Measurements from ENCODE around the gene LCK.

- TF ChIP-seq, protein P1, sequence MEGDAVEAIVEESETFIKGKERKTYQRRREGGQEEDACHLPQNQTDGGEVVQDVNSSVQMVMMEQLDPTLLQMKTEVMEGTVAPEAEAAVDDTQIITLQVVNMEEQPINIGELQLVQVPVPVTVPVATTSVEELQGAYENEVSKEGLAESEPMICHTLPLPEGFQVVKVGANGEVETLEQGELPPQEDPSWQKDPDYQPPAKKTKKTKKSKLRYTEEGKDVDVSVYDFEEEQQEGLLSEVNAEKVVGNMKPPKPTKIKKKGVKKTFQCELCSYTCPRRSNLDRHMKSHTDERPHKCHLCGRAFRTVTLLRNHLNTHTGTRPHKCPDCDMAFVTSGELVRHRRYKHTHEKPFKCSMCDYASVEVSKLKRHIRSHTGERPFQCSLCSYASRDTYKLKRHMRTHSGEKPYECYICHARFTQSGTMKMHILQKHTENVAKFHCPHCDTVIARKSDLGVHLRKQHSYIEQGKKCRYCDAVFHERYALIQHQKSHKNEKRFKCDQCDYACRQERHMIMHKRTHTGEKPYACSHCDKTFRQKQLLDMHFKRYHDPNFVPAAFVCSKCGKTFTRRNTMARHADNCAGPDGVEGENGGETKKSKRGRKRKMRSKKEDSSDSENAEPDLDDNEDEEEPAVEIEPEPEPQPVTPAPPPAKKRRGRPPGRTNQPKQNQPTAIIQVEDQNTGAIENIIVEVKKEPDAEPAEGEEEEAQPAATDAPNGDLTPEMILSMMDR (IDR thresholded peaks at IDR 0.05; ENCODE audit: poor library complexity, severe bottlenecking) = no peak
- TF ChIP-seq RAD21 (conservative IDR thresholded peaks at IDR 0.05) = no peak
- no peak for TF ChIP-seq EP300 (conservative IDR thresholded peaks at IDR 0.05; ENCODE audit: poor library complexity, severe bottlenecking)
- TF ChIP-seq EZH2 (IDR thresholded peaks at IDR 0.05; ENCODE audit: borderline replicate concordance, insufficient read depth, low read length, poor library complexity, severe bottlenecking) = no peak
- no peak for TF ChIP-seq TAF1 (IDR thresholded peaks at IDR 0.05; ENCODE audit: low read depth)
Measured at GRCh38 chr1:32276032-32276782, 25.1 kb downstream of the LCK start.
